Mucosa of descending colon (tissue), 3 donors: ENCODE results near the gene CELA1. TPM values are rescaled to one million over a fixed set of nuclear protein-coding genes. Genes with fewer than 3 reads are reported as not detected.
A peak's percentile ranks its signal among the peaks of the same experiment; 100 is the strongest.

Source experiments
- ATAC-seq: fragments of 200-7000 bp; cut with Tn5 transposase; one replicate; pipeline ENCODE4 v1.9.1; 2020; ENCODE audit warnings: mild to moderate bottlenecking, moderate library complexity
- DNase-seq, 3 donors: peaks; one replicate each; pipeline ENCODE4 v3.0.0-alpha.2; 2020
- H3K36me3 ChIP-seq: fragments of 200-600 bp; one replicate; pipeline ENCODE4 v1.8.0; 2021; ENCODE audit warnings: low read depth, mild to moderate bottlenecking
- H3K4me1 ChIP-seq: fragments of 200-600 bp; one replicate; pipeline ENCODE4 v1.8.0; 2021; ENCODE audit warnings: low read depth, mild to moderate bottlenecking
- H3K4me3 ChIP-seq: fragments of 200-600 bp; one replicate; pipeline ENCODE4 v1.8.0; 2021; ENCODE audit warnings: mild to moderate bottlenecking
- H3K9me3 ChIP-seq: fragments of 200-600 bp; one replicate; pipeline ENCODE4 v1.8.0; 2021; ENCODE audit warnings: mild to moderate bottlenecking
- intact Hi-C, 2 donors: fragments of 100-400 bp; cut with DNase I in 1 of 2; cut with micrococcal nuclease in 1 of 2; formaldehyde crosslinking; loops; one replicate each; pipeline versions ENCODE4 v1.11.0 to v1.11.1; 2022; cut with DNase I, micrococcal nuclease
- total RNA-seq, 3 donors: library from RNA; stranded (reverse); fragmentation: NEBNext Ultra II Directional in 2 of 3; extraction: Animal tissue kit (Norgen Biotek cat#: 25700) in 2 of 3; gene quantifications; one replicate each; pipeline versions ENCODE4 v1.2.1 to v1.2.4, GENCODE V29; 2021 to 2023
- TF ChIP-seq, protein P1 (sequence below): fragments of 200-600 bp; IDR thresholded peaks from one replicate; pipeline ENCODE4 v1.8.0; 2022; ENCODE audit warnings: antibody characterized with exemption, mild to moderate bottlenecking
- donor health status: DM: no; HTN: no; CAD: no; lungs with moderate emphysema.
- donor health status: DM: no; HTN: no; CAD: no.
- donor health status: DM: no; HTN: yes; CAD: no.

The CELA1 gene
- total RNA-seq, 3 donors from 2014 or later: not detected

GRCh38 chr12:51373187-51373586 lies 26.7 kb upstream of the CELA1 start:
- no peak for DNase-seq
- no peaks in the 10 kb centered on the region for H3K36me3 ChIP-seq
- intact Hi-C loops: no loop called here
- no peak overlapping the region for H3K4me3 ChIP-seq
- peaks cover 7% of the 10 kb centered on the region for H3K4me1 ChIP-seq
- TF ChIP-seq, protein P1, sequence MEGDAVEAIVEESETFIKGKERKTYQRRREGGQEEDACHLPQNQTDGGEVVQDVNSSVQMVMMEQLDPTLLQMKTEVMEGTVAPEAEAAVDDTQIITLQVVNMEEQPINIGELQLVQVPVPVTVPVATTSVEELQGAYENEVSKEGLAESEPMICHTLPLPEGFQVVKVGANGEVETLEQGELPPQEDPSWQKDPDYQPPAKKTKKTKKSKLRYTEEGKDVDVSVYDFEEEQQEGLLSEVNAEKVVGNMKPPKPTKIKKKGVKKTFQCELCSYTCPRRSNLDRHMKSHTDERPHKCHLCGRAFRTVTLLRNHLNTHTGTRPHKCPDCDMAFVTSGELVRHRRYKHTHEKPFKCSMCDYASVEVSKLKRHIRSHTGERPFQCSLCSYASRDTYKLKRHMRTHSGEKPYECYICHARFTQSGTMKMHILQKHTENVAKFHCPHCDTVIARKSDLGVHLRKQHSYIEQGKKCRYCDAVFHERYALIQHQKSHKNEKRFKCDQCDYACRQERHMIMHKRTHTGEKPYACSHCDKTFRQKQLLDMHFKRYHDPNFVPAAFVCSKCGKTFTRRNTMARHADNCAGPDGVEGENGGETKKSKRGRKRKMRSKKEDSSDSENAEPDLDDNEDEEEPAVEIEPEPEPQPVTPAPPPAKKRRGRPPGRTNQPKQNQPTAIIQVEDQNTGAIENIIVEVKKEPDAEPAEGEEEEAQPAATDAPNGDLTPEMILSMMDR: no peak
- no peaks in the 10 kb centered on the region for H3K9me3 ChIP-seq
- ATAC-seq: no peak

- H3K4me3 ChIP-seq: no peak overlapping the region
- H3K4me1 ChIP-seq: peaks cover 7% of the 10 kb centered on the region
- no peaks in the 10 kb centered on the region for H3K36me3 ChIP-seq
- no peak for ATAC-seq
- TF ChIP-seq, protein P1: no peak
- intact Hi-C loops: no loop called here
- DNase-seq: no peak
- no peaks in the 10 kb centered on the region for H3K9me3 ChIP-seq
These were observed 25.5 kb upstream of the CELA1 start for GRCh38 chr12:51372021-51372420.

DNA sequence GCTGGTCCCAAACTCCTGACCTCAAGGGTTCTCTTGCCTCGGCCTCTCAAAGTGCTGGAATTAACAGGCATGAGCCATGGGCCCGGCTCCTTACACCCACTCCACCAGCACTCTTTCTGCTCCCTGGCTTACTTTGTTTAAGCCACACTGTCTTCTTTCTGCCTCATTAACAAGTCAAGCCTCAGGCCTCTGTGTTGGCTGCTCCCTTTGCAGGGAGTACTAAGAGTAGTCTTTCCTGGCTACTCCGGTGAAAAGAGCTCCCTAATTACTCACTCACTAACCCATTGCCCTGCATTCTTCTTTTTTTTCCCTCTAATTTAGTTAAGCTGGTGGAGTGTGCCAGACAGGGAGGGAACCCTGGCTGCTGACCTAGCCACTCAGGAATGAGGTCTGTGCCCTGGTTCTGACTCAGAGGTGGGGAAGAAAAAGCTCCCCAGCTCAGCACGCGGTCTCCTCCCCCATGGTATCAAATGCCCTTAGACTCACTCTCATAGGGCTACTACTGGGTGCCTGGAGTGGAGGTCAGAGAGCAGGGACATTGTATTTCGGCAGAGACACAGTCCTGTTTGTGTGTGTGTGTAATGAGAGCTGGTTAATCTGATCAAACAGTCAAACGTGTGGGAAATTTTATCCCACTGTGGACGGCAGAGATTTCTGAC lies 24.9 kb upstream of the CELA1 start:
- peaks cover 7% of the 10 kb centered on the region for H3K4me1 ChIP-seq
- peak; percentile 5 for ATAC-seq
- intact Hi-C loops: no loop called here
- no peak overlapping the region for H3K4me3 ChIP-seq
- H3K36me3 ChIP-seq: no peaks in the 10 kb centered on the region
- DNase-seq: no peak
- TF ChIP-seq, protein P1: no peak
- no peaks in the 10 kb centered on the region for H3K9me3 ChIP-seq

- DNase-seq (no peak), ATAC-seq (no peak)
- Histone ChIP-seq H3K4me3 (no peak overlapping the region), H3K4me1 (peaks cover 7% of the 10 kb centered on the region), H3K36me3 (no peaks in the 10 kb centered on the region), H3K9me3 (no peaks in the 10 kb centered on the region)
- intact Hi-C loops: no loop called here
- TF ChIP-seq, protein P1: no peak
These were observed 24.2 kb upstream of the CELA1 start for GRCh38 chr12:51370667-51371066.

DNA sequence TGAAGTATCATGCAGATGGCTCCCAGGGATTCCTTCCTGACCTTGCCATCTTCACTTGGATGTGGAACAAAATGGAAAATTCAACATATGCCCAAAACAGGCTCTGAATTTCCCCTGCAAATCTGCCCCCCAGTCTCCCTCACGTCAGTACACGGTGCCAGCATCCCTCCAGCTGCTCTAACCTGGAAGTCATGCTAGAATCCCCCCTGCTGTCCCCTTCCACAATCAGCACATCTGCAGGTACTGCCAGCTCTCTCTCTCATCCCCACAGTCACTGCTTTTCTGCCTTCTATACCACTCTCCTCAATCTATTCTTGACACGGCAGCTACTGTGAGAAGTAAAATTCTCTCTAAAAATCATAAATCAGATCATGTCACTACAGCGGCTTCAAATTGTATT lies 23.1 kb upstream of the CELA1 start:
- DNase-seq: no peak
- Histone ChIP-seq H3K9me3 (no peaks in the 10 kb centered on the region), H3K4me1 (peaks cover 7% of the 10 kb centered on the region), H3K4me3 (no peak overlapping the region), H3K36me3 (no peaks in the 10 kb centered on the region)
- TF ChIP-seq, protein P1: no peak
- no peak for ATAC-seq
- intact Hi-C loops: no loop called here
